KOPT-K1 (cell line): ENCODE measurements around the gene PLSCR3.
"Not testable (repeated sequence)": the region's sequence is repeated elsewhere in the genome, so short reads cannot be mapped to it uniquely, and the experiment has no call there.

Experiments used
- H3K27ac ChIP-seq: fragments of 200-600 bp; sonication (generic); 2 replicates; pipeline ENCODE4 v1.5.1; 2016; ENCODE audit warnings: antibody characterized with exemption, mild to moderate bottlenecking, low read depth, low read length; ENCODE audit not compliant: poor library complexity, severe bottlenecking
- H3K36me3 ChIP-seq: fragments of 200-600 bp; sonication (generic); 2 replicates; pipeline ENCODE4 v1.5.1; 2017; ENCODE audit warnings: antibody characterized with exemption, mild to moderate bottlenecking, low read length, moderate library complexity; ENCODE audit not compliant: insufficient read depth
- H3K9me3 ChIP-seq: fragments of 200-600 bp; sonication (generic); 2 replicates; pipeline ENCODE4 v1.5.1; 2017; ENCODE audit warnings: antibody characterized with exemption, low read length, mild to moderate bottlenecking; ENCODE audit not compliant: insufficient read depth, poor library complexity, severe bottlenecking

The PLSCR3 gene

DNA sequence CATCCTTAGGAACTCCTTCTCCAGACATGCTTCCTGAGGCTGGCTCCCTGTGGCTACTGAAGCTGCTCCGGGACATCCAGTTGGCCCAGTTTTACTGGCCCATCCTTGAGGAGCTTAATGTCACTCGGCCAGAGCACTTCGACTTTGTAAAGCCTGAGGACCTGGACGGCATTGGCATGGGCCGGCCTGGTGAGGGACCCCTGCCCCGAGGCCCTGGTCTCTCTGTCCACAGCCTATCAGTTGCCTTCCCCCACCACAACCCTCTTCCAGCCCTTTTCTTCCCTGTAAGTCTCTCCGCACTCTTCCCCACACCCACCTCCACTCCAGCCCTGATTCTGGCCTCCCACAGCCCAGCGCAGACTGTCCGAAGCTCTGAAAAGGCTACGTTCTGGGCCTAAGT lies 11.4 kb downstream of the PLSCR3 start:
- H3K36me3 ChIP-seq: no peaks in the 10 kb centered on the region
- no peak overlapping the region for H3K27ac ChIP-seq
- H3K9me3 ChIP-seq: peaks cover 10% of the 10 kb centered on the region

DNA sequence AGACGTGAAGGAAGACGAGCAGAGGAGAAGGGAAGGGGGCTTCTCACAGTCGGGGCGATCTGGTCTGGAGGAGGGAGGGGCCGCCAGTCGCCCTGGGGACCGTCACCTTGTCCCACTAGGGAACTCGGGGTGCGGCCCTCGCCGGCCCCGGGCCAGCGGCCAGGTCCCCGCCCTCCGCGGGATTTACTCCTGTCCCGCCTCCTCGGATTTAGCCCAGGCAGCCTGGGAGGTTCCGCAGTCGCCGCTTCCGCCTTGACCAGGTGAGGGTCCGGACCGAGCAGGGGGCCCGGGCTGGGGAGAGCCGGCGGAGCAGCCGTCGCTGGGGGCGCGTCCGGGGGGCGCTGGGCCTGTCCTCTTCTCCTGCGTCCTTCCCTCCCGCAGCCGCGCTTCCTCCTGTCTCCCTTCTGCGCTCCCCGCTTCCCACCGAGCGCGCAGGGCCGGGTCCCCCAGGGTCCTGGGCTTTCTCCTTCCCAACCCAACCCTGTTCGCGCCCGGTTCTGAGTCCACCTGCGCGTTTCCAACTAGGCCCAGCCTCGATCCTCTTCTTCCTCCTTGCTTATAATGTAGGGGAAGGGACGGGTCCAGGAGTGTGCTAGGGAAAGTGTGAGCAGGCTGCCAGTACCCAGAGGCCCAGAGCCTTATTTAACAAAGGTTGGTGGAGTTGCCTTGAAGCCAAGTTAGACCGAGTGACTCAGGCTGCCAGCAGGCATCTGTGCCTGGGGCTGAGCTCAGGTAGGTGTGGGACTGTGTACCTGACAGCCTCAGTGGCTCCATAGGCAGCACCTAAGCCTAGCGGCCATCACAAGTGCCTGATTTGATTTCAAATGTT lies 13.3 kb downstream of the PLSCR3 start, which contains the start of gene TNK1:
TNK1 (plus strand) TSS at position 235 of the 829 bp plus-strand sequence. CDS start 1,838 bp downstream, outside the sequence.
- Histone ChIP-seq H3K9me3 (peaks cover 10% of the 10 kb centered on the region), H3K36me3 (no peaks in the 10 kb centered on the region), H3K27ac (no peak within 1 kb of the TSS)

DNA sequence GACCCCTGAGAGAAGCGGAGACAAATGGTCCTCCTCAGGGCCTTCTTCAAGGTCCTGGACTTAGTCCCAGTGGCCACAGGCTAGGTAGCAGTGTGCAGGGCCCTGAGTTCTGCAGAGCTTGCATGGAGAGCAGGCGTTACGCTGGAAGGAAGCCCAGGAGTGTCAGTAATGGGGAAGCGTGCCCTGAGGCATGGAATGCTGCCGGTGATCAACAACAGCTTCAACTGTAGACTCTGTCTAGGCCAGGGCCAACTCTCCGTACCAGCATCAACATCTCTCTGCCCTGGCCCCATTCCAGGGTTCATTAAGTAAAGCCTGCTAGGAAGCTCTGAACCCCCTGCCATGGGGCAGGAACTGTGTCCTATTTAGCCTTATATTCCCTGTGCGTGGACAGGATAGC lies 14.0 kb downstream of the PLSCR3 start:
- Histone ChIP-seq H3K27ac (no peak overlapping the region), H3K36me3 (no peaks in the 10 kb centered on the region), H3K9me3 (peaks cover 10% of the 10 kb centered on the region)

GRCh38 chr17:7379134-7379533 lies 15.2 kb downstream of the PLSCR3 start:
- Histone ChIP-seq H3K27ac (no peak overlapping the region), H3K36me3 (no peaks in the 10 kb centered on the region), H3K9me3 (peaks cover 10% of the 10 kb centered on the region)

GRCh38 chr17:7374353-7374752 lies 20.0 kb downstream of the PLSCR3 start:
- no peaks in the 10 kb centered on the region for H3K36me3 ChIP-seq
- no peak overlapping the region for H3K27ac ChIP-seq
- H3K9me3 ChIP-seq: peaks cover 4% of the 10 kb centered on the region

DNA sequence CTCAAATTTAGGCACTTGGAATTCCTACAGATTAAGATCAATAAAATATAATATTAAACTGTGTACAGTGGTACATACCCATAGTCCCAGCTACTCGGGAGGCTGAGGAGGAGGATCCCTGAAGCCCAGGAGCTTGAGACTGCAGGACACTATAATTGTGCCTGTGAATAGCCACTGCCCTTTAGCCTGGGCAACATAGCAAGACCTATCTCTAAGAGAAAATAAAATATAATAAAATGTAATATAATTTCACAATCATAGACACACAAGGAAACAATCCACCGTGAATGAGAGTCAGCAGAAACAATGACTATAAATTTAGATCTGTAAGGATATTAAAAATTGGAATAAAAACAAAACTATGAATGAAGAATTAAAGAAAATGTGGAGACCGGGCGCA lies 23.5 kb downstream of the PLSCR3 start:
- Histone ChIP-seq H3K27ac (no peak overlapping the region), H3K36me3 (no peaks in the 10 kb centered on the region), H3K9me3 (no peaks in the 10 kb centered on the region)

- H3K9me3 ChIP-seq: no peaks in the 10 kb centered on the region
- no peak overlapping the region for H3K27ac ChIP-seq
- no peaks in the 10 kb centered on the region for H3K36me3 ChIP-seq
Measured at GRCh38 chr17:7369825-7370224, 24.5 kb downstream of the PLSCR3 start.

- not testable (repeated sequence) for H3K36me3 ChIP-seq, H3K27ac ChIP-seq, H3K9me3 ChIP-seq
Measured at GRCh38 chr17:7368599-7368994, 25.7 kb downstream of the PLSCR3 start.

- Histone ChIP-seq H3K9me3 (no peaks in the 10 kb centered on the region), H3K36me3 (no peaks in the 10 kb centered on the region), H3K27ac (no peak overlapping the region)
Measured at GRCh38 chr17:7367918-7368598, 26.3 kb downstream of the PLSCR3 start.

DNA sequence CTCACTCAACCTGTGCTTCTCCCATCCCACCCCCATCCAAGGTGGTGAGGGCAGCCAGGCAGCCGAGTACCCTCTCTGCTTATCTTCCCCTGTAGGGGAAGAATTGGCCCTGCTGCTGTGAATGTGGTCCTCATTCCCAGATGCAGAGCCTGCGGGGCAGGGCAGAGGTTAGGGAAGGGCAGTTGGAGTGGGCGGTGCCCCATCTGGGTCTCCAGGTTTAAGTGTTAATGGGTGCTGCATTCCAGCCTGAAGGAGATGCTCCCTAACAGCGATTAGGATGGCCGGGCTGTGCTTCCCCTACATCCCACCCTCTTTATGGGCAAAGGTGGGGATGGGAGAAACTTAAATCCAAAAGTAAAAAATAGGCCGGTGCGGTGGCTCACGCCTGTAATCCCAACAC lies 27.2 kb downstream of the PLSCR3 start:
- Histone ChIP-seq H3K27ac (no peak overlapping the region), H3K36me3 (no peaks in the 10 kb centered on the region), H3K9me3 (no peaks in the 10 kb centered on the region)

DNA sequence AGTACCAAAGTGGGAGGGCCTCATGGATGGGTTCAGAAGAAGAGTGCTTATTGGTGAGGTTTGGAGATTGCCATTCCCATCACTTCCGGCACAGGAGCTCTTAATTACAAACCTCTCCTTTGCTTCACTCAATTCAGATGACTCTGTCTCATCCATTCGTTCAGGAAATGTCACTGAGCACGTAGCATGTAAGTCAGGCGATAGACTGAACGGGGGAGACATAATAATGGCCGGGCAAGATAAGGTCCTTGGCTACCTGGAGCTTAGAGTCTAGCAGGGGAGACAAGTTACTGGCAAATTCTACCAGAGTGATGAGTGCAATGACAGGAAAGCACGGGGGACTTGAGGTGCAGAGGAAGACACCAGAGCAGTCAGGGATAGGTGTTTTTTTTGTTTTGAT lies 28.4 kb downstream of the PLSCR3 start:
- H3K36me3 ChIP-seq, H3K27ac ChIP-seq: not testable (repeated sequence)

DNA sequence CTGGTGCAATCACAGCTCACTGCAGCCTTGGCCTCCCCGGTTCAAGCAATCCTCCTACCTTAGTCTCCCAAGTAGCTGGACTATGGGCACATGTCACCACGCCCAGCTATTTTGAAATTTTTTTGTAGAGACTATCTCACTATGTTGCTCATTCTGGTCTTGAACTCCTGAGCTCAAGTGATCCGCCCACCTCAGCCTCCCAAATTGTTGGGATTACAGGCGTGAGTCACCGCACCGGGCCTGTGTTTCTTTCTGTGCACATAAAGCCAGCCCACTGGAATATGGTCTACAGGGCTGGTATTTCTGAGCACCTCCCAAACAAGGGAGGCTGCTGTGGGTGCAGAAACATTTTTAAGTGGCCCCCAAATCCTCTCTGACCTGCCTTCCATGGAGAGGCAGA lies 31.0 kb downstream of the PLSCR3 start:
- Histone ChIP-seq H3K9me3 (no peaks in the 10 kb centered on the region), H3K27ac (no peak overlapping the region), H3K36me3 (no peaks in the 10 kb centered on the region)

More for the DNA sequence above, 28.4 kb downstream of the PLSCR3 start:
- H3K9me3 ChIP-seq: not testable (repeated sequence)

DNA sequence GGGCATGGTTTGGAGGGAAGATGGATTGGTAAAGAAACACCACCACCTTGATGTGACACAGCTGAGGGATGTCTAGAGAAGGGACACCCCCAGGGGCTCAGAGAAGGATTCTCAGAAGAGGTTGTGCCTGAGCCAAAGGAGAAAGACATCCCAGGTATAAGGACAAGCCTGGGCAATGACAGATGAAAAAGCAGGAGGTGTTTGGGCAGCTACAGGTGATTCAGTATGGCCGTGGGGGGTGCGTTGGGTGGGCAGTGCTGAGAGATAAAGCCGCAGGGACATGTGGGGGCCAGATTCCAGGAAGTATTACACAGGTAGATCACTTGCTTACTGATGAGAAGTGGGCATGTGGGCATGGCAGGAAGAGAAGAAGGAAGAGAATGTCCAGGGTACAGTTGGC lies 32.4 kb downstream of the PLSCR3 start:
- H3K9me3 ChIP-seq: no peaks in the 10 kb centered on the region
- H3K27ac ChIP-seq: no peak overlapping the region
- H3K36me3 ChIP-seq: no peaks in the 10 kb centered on the region

DNA sequence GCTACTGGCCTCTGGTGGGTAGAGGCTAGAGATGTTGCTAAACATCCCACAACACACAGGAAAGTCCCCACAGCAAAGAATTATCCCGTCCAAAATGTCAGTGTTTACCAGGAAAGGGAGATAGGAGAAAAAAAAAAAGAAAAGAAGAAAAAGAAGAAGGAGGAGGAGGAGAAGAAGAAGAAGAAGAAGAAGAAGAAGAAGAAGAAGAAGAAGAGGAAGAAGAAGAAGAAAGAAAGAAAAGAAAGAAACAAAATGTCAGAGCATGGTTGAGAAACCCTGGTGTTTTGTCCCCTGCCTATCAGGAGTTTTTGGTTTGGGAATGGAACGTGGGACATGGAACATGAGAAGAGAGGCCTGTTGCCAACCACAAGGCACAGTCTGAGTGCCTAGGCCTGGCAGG lies 36.9 kb downstream of the PLSCR3 start:
- Histone ChIP-seq H3K36me3 (peaks cover 16% of the 10 kb centered on the region), H3K27ac (no peak overlapping the region), H3K9me3 (no peaks in the 10 kb centered on the region)

- H3K36me3 ChIP-seq: peaks cover 22% of the 10 kb centered on the region
- no peaks in the 10 kb centered on the region for H3K9me3 ChIP-seq
- no peak overlapping the region for H3K27ac ChIP-seq
Measured at GRCh38 chr17:7356756-7357155, 37.6 kb downstream of the PLSCR3 start.
